Colonic mucosa (tissue), 4 donors: ENCODE results near the gene HPSE. TPM values are rescaled to one million over a fixed set of nuclear protein-coding genes. Genes with fewer than 3 reads are reported as not detected.
"Not testable (repeated sequence)": the region's sequence is repeated elsewhere in the genome, so short reads cannot be mapped to it uniquely, and the experiment has no call there.

ENCODE experiments used
- DNase-seq: peaks from one replicate; pipeline ENCODE4 v3.0.0-alpha.2; 2020
- H3K27ac ChIP-seq: fragments of 200-600 bp; one replicate; pipeline ENCODE4 v1.8.0; 2021
- H3K27me3 ChIP-seq: fragments of 200-600 bp; one replicate; pipeline ENCODE4 v1.8.0; 2021
- H3K36me3 ChIP-seq: fragments of 200-600 bp; one replicate; pipeline ENCODE4 v1.8.0; 2021
- H3K4me1 ChIP-seq: fragments of 200-600 bp; one replicate; pipeline ENCODE4 v1.8.0; 2021; ENCODE audit warnings: mild to moderate bottlenecking
- H3K4me3 ChIP-seq: fragments of 200-600 bp; one replicate; pipeline ENCODE4 v1.8.0; 2021
- H3K9ac ChIP-seq, 2 donors: one replicate each; pipeline ENCODE4 v1.7.0; 2013; ENCODE audit warnings: control low read depth in 2 of 2, low read depth in 2 of 2, low read length in 2 of 2
- H3K9me3 ChIP-seq: fragments of 200-600 bp; one replicate; pipeline ENCODE4 v1.8.0; 2021
- CTCF ChIP-seq: fragments of 200-600 bp; IDR thresholded peaks from one replicate; pipeline ENCODE4 v1.8.0; 2022; ENCODE audit warnings: antibody characterized with exemption, mild to moderate bottlenecking
- intact Hi-C: fragments of 100-400 bp; cut with DNase I; formaldehyde crosslinking; loops from one replicate; pipeline ENCODE4 v1.14.1; 2022
- total RNA-seq, 2 donors: library from RNA; stranded (reverse); fragmentation: NEBNext Ultra II Directional in 1 of 2; extraction: Animal tissue kit (Norgen Biotek cat#: 25700) in 1 of 2; gene quantifications; one replicate each; pipeline ENCODE4 v1.2.1, GENCODE V29; 2021
- donor health status: healthy.
- donor health status: DM: no; HTN: no; CAD: no.
- donor health status: DM: no; HTN: no; CAD: no.

HPSE gene
- total RNA-seq, 2 donors from 2014 or later = 11.7 to 16.7 TPM

- intact Hi-C loops = loop anchor here (5.0 to 10.0 kb wide), 2 partner anchors 172 to 211 kb away; partner anchors contain the start of genes HELQ and MRPS18C
- H3K27me3 ChIP-seq = no peaks in the 10 kb centered on the region
- no peak for DNase-seq
- no peak overlapping the region for H3K9ac ChIP-seq
- H3K4me3 ChIP-seq = no peak overlapping the region
- no peak overlapping the region for H3K27ac ChIP-seq
- H3K4me1 ChIP-seq = peaks cover 9% of the 10 kb centered on the region
- H3K36me3 ChIP-seq = no peaks in the 10 kb centered on the region
- no peak for TF ChIP-seq CTCF
- no peaks in the 10 kb centered on the region for H3K9me3 ChIP-seq
Measured at GRCh38 chr4:83283181-83283580, 51.5 kb downstream of the HPSE start.

- H3K4me1 ChIP-seq = peaks cover 9% of the 10 kb centered on the region
- H3K9ac ChIP-seq = no peak overlapping the region
- peak; percentile 80 for DNase-seq
- peak; percentile 75 for TF ChIP-seq CTCF
- H3K9me3 ChIP-seq = no peaks in the 10 kb centered on the region
- intact Hi-C loops = loop anchor here (5.0 to 10.0 kb wide), 2 partner anchors 173 to 210 kb away; partner anchors contain the start of genes HELQ and MRPS18C
- no peak overlapping the region for H3K27ac ChIP-seq
- H3K36me3 ChIP-seq = no peaks in the 10 kb centered on the region
- no peak overlapping the region for H3K4me3 ChIP-seq
- no peaks in the 10 kb centered on the region for H3K27me3 ChIP-seq
Measured at GRCh38 chr4:83282049-83282535, 52.6 kb downstream of the HPSE start.

- Histone ChIP-seq H3K27me3 (no peaks in the 10 kb centered on the region), H3K4me1 (peaks cover 9% of the 10 kb centered on the region), H3K36me3 (no peaks in the 10 kb centered on the region), H3K9me3 (no peaks in the 10 kb centered on the region), H3K4me3 (no peak overlapping the region), H3K27ac (no peak overlapping the region), H3K9ac (no peak overlapping the region)
- DNase-seq = no peak
- no peak for TF ChIP-seq CTCF
- intact Hi-C loops = loop anchor here (5.0 to 10.0 kb wide), 2 partner anchors 173 to 209 kb away; partner anchors contain the start of genes HELQ and MRPS18C
Measured at GRCh38 chr4:83281307-83281706, 53.3 kb downstream of the HPSE start.

- Histone ChIP-seq H3K36me3 (no peaks in the 10 kb centered on the region), H3K27me3 (no peaks in the 10 kb centered on the region), H3K9me3 (no peaks in the 10 kb centered on the region), H3K4me3 (no peak overlapping the region), H3K9ac (no peak overlapping the region), H3K27ac (no peak overlapping the region), H3K4me1 (no peaks in the 10 kb centered on the region)
- intact Hi-C loops = no loop called here
- no peak for TF ChIP-seq CTCF
- DNase-seq = no peak
Measured at GRCh38 chr4:83276299-83277040, 58.2 kb downstream of the HPSE start.

GRCh38 chr4:83273926-83274325 lies 60.7 kb downstream of the HPSE start:
- intact Hi-C loops, H3K4me3 ChIP-seq, H3K9me3 ChIP-seq, H3K36me3 ChIP-seq, H3K4me1 ChIP-seq, H3K27me3 ChIP-seq, H3K27ac ChIP-seq, DNase-seq, H3K9ac ChIP-seq: not testable (repeated sequence)

GRCh38 chr4:83272900-83273299 lies 61.7 kb downstream of the HPSE start:
- no peak for TF ChIP-seq CTCF
- intact Hi-C loops = no loop called here
- no peak for DNase-seq
- no peak overlapping the region for H3K4me3 ChIP-seq
- H3K36me3 ChIP-seq = no peaks in the 10 kb centered on the region
- H3K4me1 ChIP-seq = no peaks in the 10 kb centered on the region
- no peak overlapping the region for H3K27ac ChIP-seq
- H3K9me3 ChIP-seq = no peaks in the 10 kb centered on the region
- H3K27me3 ChIP-seq = no peaks in the 10 kb centered on the region
- no peak overlapping the region for H3K9ac ChIP-seq
